CD4-positive, alpha-beta T cell (primary cell): ENCODE data around the gene RNF121. TPM values are rescaled to one million over a fixed set of nuclear protein-coding genes. Genes with fewer than 3 reads are reported as not detected.

ENCODE experiments used
- ATAC-seq: fragments of 200-7000 bp; cut with Tn5 transposase; one replicate; pipeline ENCODE4 v1.10.0; 2022; ENCODE audit warnings: mild to moderate bottlenecking; ENCODE audit not compliant: poor library complexity
- CTCF ChIA-PET: fragments of 350-600 bp; sonication (Branson Sonifier 250); formaldehyde crosslinking; loops from one replicate; lab custom pipeline; 2021; ENCODE audit warnings: antibody characterized with exemption, inconsistent platforms; lab: Charles Lee
- POLR2A ChIA-PET: fragments of 350-600 bp; sonication (Branson Sonifier 250); formaldehyde crosslinking; loops from one replicate; lab custom pipeline; 2021; ENCODE audit warnings: antibody characterized with exemption, inconsistent platforms; lab: Charles Lee
- DNase-seq, 14 experiments: peaks; one replicate each; pipeline ENCODE4 v3.0.0-alpha.2; 2013 to 2020; ENCODE audit warnings: mixed read lengths in 2 of 14
- H3K27ac ChIP-seq, 2 donors: one replicate each; pipeline versions ENCODE4 v1.5.1 to v1.7.0; 2013; ENCODE audit warnings: low read length in 2 of 2, low read depth in 1 of 2, mild to moderate bottlenecking in 1 of 2
- H3K27me3 ChIP-seq, 2 experiments: 1 replicate in 1 of 2; 2 replicates in 1 of 2; pipeline versions ENCODE4 v1.6.1 to v1.7.0; 2013; ENCODE audit warnings: low read length in 2 of 2, control low read depth in 1 of 2, mild to moderate bottlenecking in 1 of 2, moderate library complexity in 1 of 2; ENCODE audit not compliant: insufficient read depth in 2 of 2, control insufficient read depth in 1 of 2
- H3K36me3 ChIP-seq: one replicate; pipeline ENCODE4 v1.6.1; 2013; ENCODE audit warnings: low read length, control low read depth; ENCODE audit not compliant: insufficient read depth
- H3K4me1 ChIP-seq: one replicate; pipeline ENCODE4 v1.6.1; 2013; ENCODE audit warnings: low read length, control low read depth; ENCODE audit not compliant: insufficient read depth
- H3K4me3 ChIP-seq: one replicate; pipeline ENCODE4 v1.5.1; 2013; ENCODE audit warnings: mild to moderate bottlenecking, low read length, moderate library complexity
- H3K9me3 ChIP-seq, 2 experiments: 1 replicate in 1 of 2; 2 replicates in 1 of 2; pipeline versions ENCODE4 v1.6.1 to v1.7.0; 2013; ENCODE audit warnings: low read length in 2 of 2, mild to moderate bottlenecking in 2 of 2, control low read depth in 1 of 2, moderate library complexity in 1 of 2; ENCODE audit not compliant: control insufficient read depth in 1 of 2, insufficient read depth in 1 of 2
- H3K27ac Mint-ChIP-seq: one replicate; pipeline ENCODE4 v1.8.0; 2020; ENCODE audit warnings: mixed read lengths
- H3K27me3 Mint-ChIP-seq: one replicate; pipeline ENCODE4 v1.8.0; 2021; ENCODE audit warnings: mixed read lengths
- H3K36me3 Mint-ChIP-seq: one replicate; pipeline ENCODE4 v1.8.0; 2021; ENCODE audit warnings: low read depth, mixed read lengths
- H3K4me1 Mint-ChIP-seq: one replicate; pipeline ENCODE4 v1.8.0; 2021; ENCODE audit warnings: low read depth, mixed read lengths
- H3K4me3 Mint-ChIP-seq: one replicate; pipeline ENCODE4 v1.8.0; 2020; ENCODE audit warnings: mild to moderate bottlenecking, mixed read lengths
- H3K9me3 Mint-ChIP-seq: one replicate; pipeline ENCODE4 v1.8.0; 2020; ENCODE audit warnings: mixed read lengths
- intact Hi-C, 2 experiments: fragments of 100-400 bp; cut with DNase I in 1 of 2; cut with micrococcal nuclease in 1 of 2; formaldehyde crosslinking; loops; one replicate each; pipeline versions ENCODE4 v1.15.1 to v1.9.0; 2023 to 2025; cut with DNase I, micrococcal nuclease
- total RNA-seq, 174 experiments: library from RNA in 2 of 174; stranded (reverse) in 2 of 174; gene quantifications; one replicate each; pipeline ENCODE4 v1.2.3 and lab custom pipeline; 2021 to 2026
- TF ChIP-seq, protein P1 (sequence below): fragments of 200-600 bp; IDR thresholded peaks from one replicate; pipeline ENCODE4 v1.8.0; 2022; ENCODE audit warnings: antibody characterized with exemption, mild to moderate bottlenecking

RNF121 gene
- total RNA-seq, 2 experiments from 2014 or later: 10.1 to 10.4 TPM

DNA sequence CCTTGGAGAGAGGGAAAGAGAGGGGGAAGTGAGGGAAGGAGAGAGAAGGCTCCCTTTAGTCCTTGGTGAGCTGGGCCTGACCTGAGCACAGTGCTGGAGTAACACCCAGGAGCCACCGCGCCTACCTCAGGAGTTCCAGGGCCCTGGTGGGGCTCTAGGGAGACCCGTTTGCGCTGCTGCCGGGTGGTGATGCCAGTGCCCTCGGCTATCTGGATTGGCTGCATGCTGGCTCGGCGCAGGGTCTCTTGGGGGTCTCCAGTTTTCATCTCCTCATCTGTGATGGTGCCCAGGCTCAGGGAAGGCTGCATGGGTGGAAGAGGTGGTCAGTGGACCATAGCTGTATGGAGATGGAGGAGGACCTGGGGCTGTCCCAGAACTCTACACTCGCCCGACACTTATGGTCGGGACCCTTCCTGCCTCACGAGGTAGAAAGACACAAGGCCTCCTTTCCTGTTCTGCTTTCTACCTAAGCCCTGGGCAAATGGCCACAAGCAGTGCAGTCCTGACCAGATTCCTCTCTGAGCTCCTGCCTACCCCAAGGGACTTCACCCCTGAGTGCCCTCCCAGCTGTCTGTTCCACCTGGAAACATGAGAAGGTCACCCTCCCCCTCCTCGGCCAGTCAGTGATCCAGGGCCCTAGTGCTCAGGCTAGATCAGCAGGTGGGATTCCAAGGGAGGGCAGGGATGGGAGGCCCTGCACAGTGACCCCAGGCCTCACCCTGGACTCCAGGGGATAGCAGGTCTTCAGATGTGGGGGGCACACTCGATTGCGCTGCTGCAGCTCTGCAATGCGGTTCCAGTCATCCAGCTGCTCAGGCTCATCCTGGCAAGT lies 75.9 kb downstream of the RNF121 start:
- Histone ChIP-seq H3K27me3 (no peaks in the 10 kb centered on the region), H3K36me3 (peaks cover 86% of the 10 kb centered on the region), H3K4me1 (peaks cover 8% of the 10 kb centered on the region), H3K4me3 (no peak overlapping the region), H3K9me3 (no peaks in the 10 kb centered on the region), H3K27ac (no peak overlapping the region)
- TF ChIP-seq, protein P1, sequence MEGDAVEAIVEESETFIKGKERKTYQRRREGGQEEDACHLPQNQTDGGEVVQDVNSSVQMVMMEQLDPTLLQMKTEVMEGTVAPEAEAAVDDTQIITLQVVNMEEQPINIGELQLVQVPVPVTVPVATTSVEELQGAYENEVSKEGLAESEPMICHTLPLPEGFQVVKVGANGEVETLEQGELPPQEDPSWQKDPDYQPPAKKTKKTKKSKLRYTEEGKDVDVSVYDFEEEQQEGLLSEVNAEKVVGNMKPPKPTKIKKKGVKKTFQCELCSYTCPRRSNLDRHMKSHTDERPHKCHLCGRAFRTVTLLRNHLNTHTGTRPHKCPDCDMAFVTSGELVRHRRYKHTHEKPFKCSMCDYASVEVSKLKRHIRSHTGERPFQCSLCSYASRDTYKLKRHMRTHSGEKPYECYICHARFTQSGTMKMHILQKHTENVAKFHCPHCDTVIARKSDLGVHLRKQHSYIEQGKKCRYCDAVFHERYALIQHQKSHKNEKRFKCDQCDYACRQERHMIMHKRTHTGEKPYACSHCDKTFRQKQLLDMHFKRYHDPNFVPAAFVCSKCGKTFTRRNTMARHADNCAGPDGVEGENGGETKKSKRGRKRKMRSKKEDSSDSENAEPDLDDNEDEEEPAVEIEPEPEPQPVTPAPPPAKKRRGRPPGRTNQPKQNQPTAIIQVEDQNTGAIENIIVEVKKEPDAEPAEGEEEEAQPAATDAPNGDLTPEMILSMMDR: no peak
- Mint-ChIP-seq H3K36me3 (peaks cover 84% of the 10 kb centered on the region), H3K27ac (no peak overlapping the region), H3K4me3 (no peak overlapping the region), H3K4me1 (peaks cover 20% of the 10 kb centered on the region), H3K9me3 (no peaks in the 10 kb centered on the region), H3K27me3 (no peaks in the 10 kb centered on the region)
- intact Hi-C loops: no loop called here
- POLR2A ChIA-PET: interaction anchor here (1.2 kb wide), 1 partner anchor 20 kb away, joined by 3 read pairs; no protein-coding TSS in a partner anchor
- CTCF ChIA-PET: no interaction called here
- DNase-seq (no peak), ATAC-seq (no peak)

DNA sequence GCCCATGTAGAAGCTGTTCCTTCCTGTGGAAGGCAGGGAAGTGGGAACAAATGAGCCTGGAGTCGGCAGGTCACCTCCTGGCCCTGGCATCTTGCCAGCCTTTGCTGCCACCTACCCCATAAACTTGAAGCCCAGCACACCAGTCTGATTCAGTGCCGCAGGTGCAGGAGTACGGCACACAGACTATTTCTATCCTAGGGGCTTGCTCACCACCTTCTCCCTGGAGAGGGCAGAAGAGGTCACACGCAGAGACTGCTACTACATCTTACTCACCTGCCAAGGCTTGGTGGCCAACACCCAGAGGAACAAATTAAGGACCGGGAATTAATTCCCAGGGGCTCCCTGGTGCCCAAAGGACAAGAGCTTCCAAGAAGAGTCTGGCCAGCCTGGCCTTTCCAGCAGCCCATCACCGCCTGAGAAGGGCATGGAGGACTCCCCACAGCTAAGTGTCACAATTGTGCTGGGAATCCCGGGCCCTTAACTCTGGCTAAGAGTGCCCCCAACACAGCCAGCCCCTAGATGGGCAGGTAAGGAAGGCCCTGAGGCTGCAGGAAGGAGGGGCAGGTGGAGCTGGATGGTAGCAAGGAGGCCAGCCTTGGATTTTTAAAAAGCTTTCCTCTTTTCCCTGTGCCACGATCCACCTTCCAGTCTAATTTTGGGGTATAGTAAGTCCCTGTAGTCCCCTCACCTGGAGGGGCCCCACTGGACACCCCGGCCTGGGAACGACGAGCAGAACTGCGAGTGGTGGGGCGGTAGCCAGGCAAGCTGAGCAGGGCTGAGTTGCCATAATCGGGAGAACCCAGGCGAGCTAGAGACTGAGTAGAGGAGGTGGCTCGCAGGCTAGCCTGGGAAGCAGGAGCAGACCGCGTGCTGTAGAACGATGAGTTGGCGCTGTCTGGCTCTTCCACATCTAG lies 76.8 kb downstream of the RNF121 start:
- H3K4me3 ChIP-seq: no peak overlapping the region
- no peaks in the 10 kb centered on the region for H3K9me3 ChIP-seq
- no peaks in the 10 kb centered on the region for H3K4me1 ChIP-seq
- TF ChIP-seq, protein P1: no peak
- no peaks in the 10 kb centered on the region for H3K9me3 Mint-ChIP-seq
- H3K36me3 Mint-ChIP-seq: peaks cover 92% of the 10 kb centered on the region
- no peak overlapping the region for H3K4me3 Mint-ChIP-seq
- DNase-seq (no peak), ATAC-seq (no peak)
- H3K4me1 Mint-ChIP-seq: peaks cover 11% of the 10 kb centered on the region
- H3K27ac Mint-ChIP-seq: peak overlapping the region; percentile 39
- no peaks in the 10 kb centered on the region for H3K27me3 Mint-ChIP-seq
- peaks cover 91% of the 10 kb centered on the region for H3K36me3 ChIP-seq
- ChIA-PET POLR2A (interaction anchor here (0.8 to 1.2 kb wide), 2 partner anchors 19 to 105 kb away, joined by 3 to 4 read pairs; no protein-coding TSS in a partner anchor), CTCF (no interaction called here)
- no peak overlapping the region for H3K27ac ChIP-seq
- no peaks in the 10 kb centered on the region for H3K27me3 ChIP-seq
- intact Hi-C loops: no loop called here

DNA sequence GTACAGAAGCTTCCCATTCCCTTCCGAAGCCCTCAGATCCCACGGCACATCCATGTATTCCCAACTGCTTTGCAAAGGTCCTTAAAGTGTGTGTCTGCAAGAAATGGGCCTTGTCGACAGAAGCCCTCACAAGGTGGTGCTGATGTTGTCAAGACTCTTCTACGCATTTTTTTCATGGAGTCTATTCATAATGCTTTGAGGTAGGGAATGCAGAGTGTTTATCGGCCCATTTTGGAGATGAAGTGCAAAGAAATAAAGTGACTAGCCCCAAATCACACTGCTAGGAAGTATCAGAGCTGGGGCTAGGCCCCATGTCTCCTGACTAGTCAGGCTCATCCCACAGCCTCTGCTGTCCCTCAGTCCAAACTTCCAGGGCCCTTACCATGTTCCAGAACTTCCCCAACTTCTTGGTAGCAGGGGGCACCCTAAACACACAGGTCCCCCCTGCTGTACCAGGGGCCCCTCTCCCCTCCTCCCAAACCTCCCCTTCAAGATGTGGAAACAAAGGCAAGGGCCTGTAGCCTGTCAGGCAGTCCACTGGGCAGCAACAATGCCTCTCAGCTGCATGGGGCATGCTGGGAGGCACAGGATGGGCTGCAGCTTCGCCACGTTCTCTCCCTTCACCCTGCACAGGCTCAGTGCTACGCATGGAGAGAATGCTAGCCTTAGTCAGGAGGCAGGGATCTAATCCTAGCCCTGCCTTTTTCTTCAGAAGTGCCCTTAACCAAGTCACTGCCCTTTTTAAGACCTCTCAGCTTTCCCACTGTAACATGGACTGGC lies 77.7 kb downstream of the RNF121 start:
- peaks cover 11% of the 10 kb centered on the region for H3K4me1 Mint-ChIP-seq
- TF ChIP-seq, protein P1: no peak
- ChIA-PET POLR2A (interaction anchor here (1.3 kb wide), 1 partner anchor 78 kb away, joined by 3 read pairs; the partner anchor contains the start of gene XNDC1N), CTCF (interaction anchor here (2.1 kb wide), 1 partner anchor 85 kb away, joined by 7 read pairs; no protein-coding TSS in a partner anchor)
- H3K36me3 ChIP-seq: peaks cover 92% of the 10 kb centered on the region
- H3K27me3 Mint-ChIP-seq: no peaks in the 10 kb centered on the region
- H3K4me1 ChIP-seq: peaks cover 4% of the 10 kb centered on the region
- DNase-seq (no peak), ATAC-seq (no peak)
- intact Hi-C loops: no loop called here
- H3K27me3 ChIP-seq: no peaks in the 10 kb centered on the region
- no peaks in the 10 kb centered on the region for H3K9me3 ChIP-seq
- no peak overlapping the region for H3K4me3 Mint-ChIP-seq
- H3K36me3 Mint-ChIP-seq: peaks cover 98% of the 10 kb centered on the region
- H3K27ac ChIP-seq: no peak overlapping the region
- no peaks in the 10 kb centered on the region for H3K9me3 Mint-ChIP-seq
- H3K27ac Mint-ChIP-seq: peak overlapping the region; percentile 39
- H3K4me3 ChIP-seq: no peak overlapping the region
